ENCODE results near the gene ABLIM3. TPM values are rescaled to one million over a fixed set of nuclear protein-coding genes. Genes with fewer than 3 reads are reported as not detected.

Gene ABLIM3
- total and polyA plus RNA-seq, 9 of the 15 experiments (the other 6 are each of a cell fraction or from before 2014, with no cell fraction given), result 0.03 to 0.38 (median 0.11) TPM

DNA sequence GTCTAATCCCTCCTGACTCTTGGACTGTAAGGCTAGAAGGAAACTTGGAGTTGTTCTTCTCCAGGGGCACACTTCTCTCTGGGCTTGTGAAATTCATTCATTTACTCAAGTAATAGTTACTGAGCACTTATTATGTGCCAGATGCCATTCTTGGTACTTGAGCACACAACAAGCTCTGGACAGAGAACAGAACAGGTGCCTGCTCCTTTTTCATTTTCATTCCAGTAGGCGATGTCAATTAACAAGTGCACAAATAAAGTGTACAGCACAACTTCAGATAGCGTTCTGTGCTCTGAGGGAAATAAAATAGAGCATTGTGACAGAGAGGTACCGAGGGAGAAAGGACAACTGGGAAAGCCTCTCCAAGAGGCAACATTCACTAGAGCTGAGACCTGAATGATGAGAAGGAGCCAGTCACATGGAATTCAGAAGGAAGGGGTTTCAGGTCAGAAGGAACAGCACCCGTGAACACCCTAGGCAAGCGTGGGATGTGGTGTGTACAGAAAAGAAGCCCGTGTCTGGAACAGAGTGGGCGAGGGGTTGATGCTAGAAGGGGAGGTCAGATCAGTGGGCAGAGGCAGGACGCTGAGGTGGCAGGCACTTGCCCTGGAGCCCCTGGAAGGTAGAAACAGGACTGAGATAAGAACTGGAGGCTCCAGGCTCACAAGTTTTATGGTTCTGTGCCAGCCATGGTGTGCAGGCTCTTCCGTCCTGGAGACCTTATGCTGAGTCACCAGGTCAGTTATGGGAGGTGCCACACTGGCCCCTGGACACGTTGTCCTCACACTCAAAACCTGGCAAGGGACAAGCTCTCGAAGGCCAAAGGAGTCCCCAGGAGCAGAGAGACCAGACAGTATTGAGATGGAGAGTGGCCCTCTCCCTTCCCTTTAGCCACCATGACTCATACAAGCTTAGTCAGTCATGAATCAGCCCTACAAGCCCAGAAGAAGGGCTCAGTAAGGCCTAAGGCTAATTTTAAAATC lies 7.2 kb upstream of the ABLIM3 start (continued):
- TF ChIP-seq, protein P1, sequence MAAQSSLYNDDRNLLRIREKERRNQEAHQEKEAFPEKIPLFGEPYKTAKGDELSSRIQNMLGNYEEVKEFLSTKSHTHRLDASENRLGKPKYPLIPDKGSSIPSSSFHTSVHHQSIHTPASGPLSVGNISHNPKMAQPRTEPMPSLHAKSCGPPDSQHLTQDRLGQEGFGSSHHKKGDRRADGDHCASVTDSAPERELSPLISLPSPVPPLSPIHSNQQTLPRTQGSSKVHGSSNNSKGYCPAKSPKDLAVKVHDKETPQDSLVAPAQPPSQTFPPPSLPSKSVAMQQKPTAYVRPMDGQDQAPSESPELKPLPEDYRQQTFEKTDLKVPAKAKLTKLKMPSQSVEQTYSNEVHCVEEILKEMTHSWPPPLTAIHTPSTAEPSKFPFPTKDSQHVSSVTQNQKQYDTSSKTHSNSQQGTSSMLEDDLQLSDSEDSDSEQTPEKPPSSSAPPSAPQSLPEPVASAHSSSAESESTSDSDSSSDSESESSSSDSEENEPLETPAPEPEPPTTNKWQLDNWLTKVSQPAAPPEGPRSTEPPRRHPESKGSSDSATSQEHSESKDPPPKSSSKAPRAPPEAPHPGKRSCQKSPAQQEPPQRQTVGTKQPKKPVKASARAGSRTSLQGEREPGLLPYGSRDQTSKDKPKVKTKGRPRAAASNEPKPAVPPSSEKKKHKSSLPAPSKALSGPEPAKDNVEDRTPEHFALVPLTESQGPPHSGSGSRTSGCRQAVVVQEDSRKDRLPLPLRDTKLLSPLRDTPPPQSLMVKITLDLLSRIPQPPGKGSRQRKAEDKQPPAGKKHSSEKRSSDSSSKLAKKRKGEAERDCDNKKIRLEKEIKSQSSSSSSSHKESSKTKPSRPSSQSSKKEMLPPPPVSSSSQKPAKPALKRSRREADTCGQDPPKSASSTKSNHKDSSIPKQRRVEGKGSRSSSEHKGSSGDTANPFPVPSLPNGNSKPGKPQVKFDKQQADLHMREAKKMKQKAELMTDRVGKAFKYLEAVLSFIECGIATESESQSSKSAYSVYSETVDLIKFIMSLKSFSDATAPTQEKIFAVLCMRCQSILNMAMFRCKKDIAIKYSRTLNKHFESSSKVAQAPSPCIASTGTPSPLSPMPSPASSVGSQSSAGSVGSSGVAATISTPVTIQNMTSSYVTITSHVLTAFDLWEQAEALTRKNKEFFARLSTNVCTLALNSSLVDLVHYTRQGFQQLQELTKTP (IDR thresholded peaks at IDR 0.05; ENCODE audit: low read depth in 1 of 2, partially characterized antibody in 2 of 2), result no peak
- TF ChIP-seq ZNF764 (CRISPR knock-in tag; IDR thresholded peaks at IDR 0.05; ENCODE audit: low read depth) (no peak), HNRNPUL1 (IDR thresholded peaks at IDR 0.05; ENCODE audit: low read length) (no peak), SMARCC2 (IDR thresholded peaks at IDR 0.05; ENCODE audit: low read depth) (peak; percentile 54), SAFB (IDR thresholded peaks at IDR 0.05; ENCODE audit: borderline replicate concordance, low read depth, low read length) (no peak), CBX5 (IDR thresholded peaks at IDR 0.05; ENCODE audit: borderline replicate concordance, low read depth) (no peak), ZNF699 (CRISPR knock-in tag; IDR thresholded peaks at IDR 0.05; ENCODE audit: insufficient replicate concordance) (no peak), ZNF347 (CRISPR knock-in tag; IDR thresholded peaks at IDR 0.05; ENCODE audit: low read depth) (no peak), GABPB1 (CRISPR knock-in tag; IDR thresholded peaks at IDR 0.05) (no peak), ZNF3 (CRISPR knock-in tag; IDR thresholded peaks at IDR 0.05) (no peak), KDM2B (CRISPR knock-in tag; IDR thresholded peaks at IDR 0.05) (no peak), TAF9B (IDR thresholded peaks at IDR 0.05; ENCODE audit: partially characterized antibody) (no peak), NR2C2 (CRISPR knock-in tag; IDR thresholded peaks at IDR 0.05) (no peak), NR2C2 (tag; IDR thresholded peaks at IDR 0.05) (peak; percentile 72; the same call in 1 of the 2 replicates), ZNF707 (CRISPR knock-in tag; conservative IDR thresholded peaks at IDR 0.05) (no peak), ZNF384 (IDR thresholded peaks at IDR 0.05; ENCODE audit: low read depth, low read length) (no peak)
- TF ChIP-seq, protein P2, sequence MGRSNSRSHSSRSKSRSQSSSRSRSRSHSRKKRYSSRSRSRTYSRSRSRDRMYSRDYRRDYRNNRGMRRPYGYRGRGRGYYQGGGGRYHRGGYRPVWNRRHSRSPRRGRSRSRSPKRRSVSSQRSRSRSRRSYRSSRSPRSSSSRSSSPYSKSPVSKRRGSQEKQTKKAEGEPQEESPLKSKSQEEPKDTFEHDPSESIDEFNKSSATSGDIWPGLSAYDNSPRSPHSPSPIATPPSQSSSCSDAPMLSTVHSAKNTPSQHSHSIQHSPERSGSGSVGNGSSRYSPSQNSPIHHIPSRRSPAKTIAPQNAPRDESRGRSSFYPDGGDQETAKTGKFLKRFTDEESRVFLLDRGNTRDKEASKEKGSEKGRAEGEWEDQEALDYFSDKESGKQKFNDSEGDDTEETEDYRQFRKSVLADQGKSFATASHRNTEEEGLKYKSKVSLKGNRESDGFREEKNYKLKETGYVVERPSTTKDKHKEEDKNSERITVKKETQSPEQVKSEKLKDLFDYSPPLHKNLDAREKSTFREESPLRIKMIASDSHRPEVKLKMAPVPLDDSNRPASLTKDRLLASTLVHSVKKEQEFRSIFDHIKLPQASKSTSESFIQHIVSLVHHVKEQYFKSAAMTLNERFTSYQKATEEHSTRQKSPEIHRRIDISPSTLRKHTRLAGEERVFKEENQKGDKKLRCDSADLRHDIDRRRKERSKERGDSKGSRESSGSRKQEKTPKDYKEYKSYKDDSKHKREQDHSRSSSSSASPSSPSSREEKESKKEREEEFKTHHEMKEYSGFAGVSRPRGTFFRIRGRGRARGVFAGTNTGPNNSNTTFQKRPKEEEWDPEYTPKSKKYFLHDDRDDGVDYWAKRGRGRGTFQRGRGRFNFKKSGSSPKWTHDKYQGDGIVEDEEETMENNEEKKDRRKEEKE (IDR thresholded peaks at IDR 0.05; ENCODE audit: borderline replicate concordance in 1 of 2, control insufficient read depth in 1 of 2, low read depth in 2 of 2, low read length in 1 of 2), result no peak
- TF ChIP-seq, protein P3, sequence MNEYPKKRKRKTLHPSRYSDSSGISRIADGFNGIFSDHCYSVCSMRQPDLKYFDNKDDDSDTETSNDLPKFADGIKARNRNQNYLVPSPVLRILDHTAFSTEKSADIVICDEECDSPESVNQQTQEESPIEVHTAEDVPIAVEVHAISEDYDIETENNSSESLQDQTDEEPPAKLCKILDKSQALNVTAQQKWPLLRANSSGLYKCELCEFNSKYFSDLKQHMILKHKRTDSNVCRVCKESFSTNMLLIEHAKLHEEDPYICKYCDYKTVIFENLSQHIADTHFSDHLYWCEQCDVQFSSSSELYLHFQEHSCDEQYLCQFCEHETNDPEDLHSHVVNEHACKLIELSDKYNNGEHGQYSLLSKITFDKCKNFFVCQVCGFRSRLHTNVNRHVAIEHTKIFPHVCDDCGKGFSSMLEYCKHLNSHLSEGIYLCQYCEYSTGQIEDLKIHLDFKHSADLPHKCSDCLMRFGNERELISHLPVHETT (CRISPR knock-in tag; conservative IDR thresholded peaks at IDR 0.05 in 1 of 2, IDR thresholded peaks at IDR 0.05 in 1 of 2), result peak in 1 of 2 experiments; percentile 38; a peak in 1 of 4 replicates

Data from K562 (cell line).